HG02970 (cell line): ENCODE measurements around the gene HYLS1.

ENCODE experiments used
- ATAC-seq: cut with Tn5 transposase; IDR thresholded peaks from one replicate; pipeline ENCODE4 v1.9.1; 2021; ENCODE audit warnings: mild to moderate bottlenecking, moderate library complexity, moderate number of reproducible peaks; ENCODE audit not compliant: unreplicated experiment, low FRiP score

HYLS1 gene

GRCh38 chr11:125931668-125932067 is 44.2 kb downstream of the HYLS1 start:
- ATAC-seq, result no peak

- no peak for ATAC-seq
Observed at GRCh38 chr11:125932301-125932700, 44.8 kb downstream of the HYLS1 start.

- no peak for ATAC-seq
Observed at GRCh38 chr11:125933030-125933813, 45.8 kb downstream of the HYLS1 start.

- ATAC-seq, result no peak
Observed at GRCh38 chr11:125934473-125934872, 47.0 kb downstream of the HYLS1 start.

GRCh38 chr11:125935056-125935455 is 47.6 kb downstream of the HYLS1 start:
- no peak for ATAC-seq

- ATAC-seq, result no peak
Observed at GRCh38 chr11:125935618-125936199, 48.2 kb downstream of the HYLS1 start.

- ATAC-seq, result no peak
Observed at GRCh38 chr11:125938418-125938817, 51.0 kb downstream of the HYLS1 start.

GRCh38 chr11:125939081-125939521 is 51.6 kb downstream of the HYLS1 start:
- no peak for ATAC-seq

- no peak for ATAC-seq
Observed at GRCh38 chr11:125940145-125940544, 52.7 kb downstream of the HYLS1 start.

- no peak for ATAC-seq
Observed at GRCh38 chr11:125941267-125941618, 53.8 kb downstream of the HYLS1 start.

GRCh38 chr11:125941619-125942611 is 54.4 kb downstream of the HYLS1 start:
- no peak for ATAC-seq

GRCh38 chr11:125942771-125943428 is 55.4 kb downstream of the HYLS1 start:
- ATAC-seq, result no peak

- ATAC-seq, result no peak
Observed at GRCh38 chr11:125943661-125944349, 56.3 kb downstream of the HYLS1 start.

GRCh38 chr11:125944350-125945010 is 57.0 kb downstream of the HYLS1 start:
- ATAC-seq, result no peak

- ATAC-seq, result no peak
Observed at GRCh38 chr11:125945011-125945796, 57.7 kb downstream of the HYLS1 start.

- ATAC-seq, result no peak
Observed at GRCh38 chr11:125945797-125946520, 58.5 kb downstream of the HYLS1 start, which contains the start of gene VSIG10L2. Gene VSIG10L2 (plus strand): TSS chr11:125946044. CDS start chr11:125946056, 12 bp downstream.

- no peak for ATAC-seq
Observed at GRCh38 chr11:125946712-125947418, 59.4 kb downstream of the HYLS1 start.
